CD4-positive, alpha-beta T cell (primary cell): Measurements from ENCODE around the gene CELSR2. TPM values are rescaled to one million over a fixed set of nuclear protein-coding genes. Genes with fewer than 3 reads are reported as not detected.
A peak's percentile ranks its signal among the peaks of the same experiment; 100 is the strongest.
"Not testable (repeated sequence)": the region's sequence is repeated elsewhere in the genome, so short reads cannot be mapped to it uniquely, and the experiment has no call there.

ENCODE experiments used
- ATAC-seq: fragments of 200-7000 bp; cut with Tn5 transposase; one replicate; pipeline ENCODE4 v1.10.0; 2022; ENCODE audit warnings: mild to moderate bottlenecking; ENCODE audit not compliant: poor library complexity
- CTCF ChIA-PET: fragments of 350-600 bp; sonication (Branson Sonifier 250); formaldehyde crosslinking; loops from one replicate; lab custom pipeline; 2021; ENCODE audit warnings: antibody characterized with exemption, inconsistent platforms; lab: Charles Lee
- POLR2A ChIA-PET: fragments of 350-600 bp; sonication (Branson Sonifier 250); formaldehyde crosslinking; loops from one replicate; lab custom pipeline; 2021; ENCODE audit warnings: antibody characterized with exemption, inconsistent platforms; lab: Charles Lee
- DNase-seq, 14 experiments: peaks; one replicate each; pipeline ENCODE4 v3.0.0-alpha.2; 2013 to 2020; ENCODE audit warnings: mixed read lengths in 2 of 14
- H3K27ac ChIP-seq, 2 donors: one replicate each; pipeline versions ENCODE4 v1.5.1 to v1.7.0; 2013; ENCODE audit warnings: low read length in 2 of 2, low read depth in 1 of 2, mild to moderate bottlenecking in 1 of 2
- H3K27me3 ChIP-seq, 2 experiments: 1 replicate in 1 of 2; 2 replicates in 1 of 2; pipeline versions ENCODE4 v1.6.1 to v1.7.0; 2013; ENCODE audit warnings: low read length in 2 of 2, control low read depth in 1 of 2, mild to moderate bottlenecking in 1 of 2, moderate library complexity in 1 of 2; ENCODE audit not compliant: insufficient read depth in 2 of 2, control insufficient read depth in 1 of 2
- H3K36me3 ChIP-seq: one replicate; pipeline ENCODE4 v1.6.1; 2013; ENCODE audit warnings: low read length, control low read depth; ENCODE audit not compliant: insufficient read depth
- H3K4me1 ChIP-seq: one replicate; pipeline ENCODE4 v1.6.1; 2013; ENCODE audit warnings: low read length, control low read depth; ENCODE audit not compliant: insufficient read depth
- H3K4me3 ChIP-seq: one replicate; pipeline ENCODE4 v1.5.1; 2013; ENCODE audit warnings: mild to moderate bottlenecking, low read length, moderate library complexity
- H3K9me3 ChIP-seq, 2 experiments: 1 replicate in 1 of 2; 2 replicates in 1 of 2; pipeline versions ENCODE4 v1.6.1 to v1.7.0; 2013; ENCODE audit warnings: low read length in 2 of 2, mild to moderate bottlenecking in 2 of 2, control low read depth in 1 of 2, moderate library complexity in 1 of 2; ENCODE audit not compliant: control insufficient read depth in 1 of 2, insufficient read depth in 1 of 2
- H3K27ac Mint-ChIP-seq: one replicate; pipeline ENCODE4 v1.8.0; 2020; ENCODE audit warnings: mixed read lengths
- H3K27me3 Mint-ChIP-seq: one replicate; pipeline ENCODE4 v1.8.0; 2021; ENCODE audit warnings: mixed read lengths
- H3K36me3 Mint-ChIP-seq: one replicate; pipeline ENCODE4 v1.8.0; 2021; ENCODE audit warnings: low read depth, mixed read lengths
- H3K4me1 Mint-ChIP-seq: one replicate; pipeline ENCODE4 v1.8.0; 2021; ENCODE audit warnings: low read depth, mixed read lengths
- H3K4me3 Mint-ChIP-seq: one replicate; pipeline ENCODE4 v1.8.0; 2020; ENCODE audit warnings: mild to moderate bottlenecking, mixed read lengths
- H3K9me3 Mint-ChIP-seq: one replicate; pipeline ENCODE4 v1.8.0; 2020; ENCODE audit warnings: mixed read lengths
- intact Hi-C, 2 experiments: fragments of 100-400 bp; cut with DNase I in 1 of 2; cut with micrococcal nuclease in 1 of 2; formaldehyde crosslinking; loops; one replicate each; pipeline versions ENCODE4 v1.15.1 to v1.9.0; 2023 to 2025; cut with DNase I, micrococcal nuclease
- total RNA-seq, 174 experiments: library from RNA in 2 of 174; stranded (reverse) in 2 of 174; gene quantifications; one replicate each; pipeline ENCODE4 v1.2.3 and lab custom pipeline; 2021 to 2026
- TF ChIP-seq, protein P1 (sequence below): fragments of 200-600 bp; IDR thresholded peaks from one replicate; pipeline ENCODE4 v1.8.0; 2022; ENCODE audit warnings: antibody characterized with exemption, mild to moderate bottlenecking

CELSR2 gene
- total RNA-seq, 2 experiments from 2014 or later: 3.6 TPM

DNA sequence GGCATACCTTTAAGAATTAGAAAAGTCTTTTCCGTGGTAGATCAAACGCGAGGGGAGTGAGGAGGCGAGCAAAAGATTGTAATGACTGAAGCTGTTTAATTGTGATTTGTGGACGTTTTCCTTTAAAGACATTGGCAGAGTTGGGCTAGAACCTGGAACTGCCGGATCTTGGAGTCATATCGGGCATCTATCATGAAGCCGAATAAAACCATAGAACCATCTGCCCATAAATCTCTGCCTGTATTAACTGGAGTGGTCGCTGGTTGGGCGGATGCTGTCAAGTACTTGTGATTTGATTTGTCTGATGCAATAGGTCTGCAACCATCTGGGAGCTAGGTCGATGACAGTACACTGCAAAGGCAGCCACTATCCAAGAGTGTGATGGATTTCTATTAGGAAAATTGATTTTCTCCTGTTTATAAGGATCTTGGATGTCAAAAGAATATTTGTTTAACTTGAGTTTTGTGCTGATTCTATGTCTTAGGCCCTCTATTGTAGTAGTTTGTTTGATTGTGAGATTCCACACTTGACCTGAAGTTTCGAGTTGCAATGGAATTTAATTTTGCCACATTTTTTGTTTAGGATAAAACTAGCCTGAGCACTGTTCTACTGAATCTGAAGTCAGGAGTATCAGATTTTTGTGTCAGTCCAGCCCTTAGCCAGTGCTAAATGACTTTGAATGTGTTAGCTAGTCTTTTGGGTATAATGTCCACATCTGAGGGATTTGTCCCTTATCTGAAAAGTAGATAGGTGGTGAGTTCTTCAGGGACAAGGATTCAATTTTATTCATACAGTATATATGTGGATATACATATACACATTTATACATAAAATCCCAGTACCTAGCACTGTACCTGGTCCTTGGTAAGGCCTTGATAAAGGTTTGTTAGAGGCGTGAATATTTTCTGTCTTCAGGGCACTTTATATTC, 34.4 kb upstream of the CELSR2 start:
- intact Hi-C loops: loop anchor here (5.0 to 10.0 kb wide), 6 partner anchors 67 to 410 kb away; partner anchors contain the start of genes ELAPOR1 (in 2 of the 2), PSRC1 (in 1 of the 2) and WDR47 (in 1 of the 2)

DNA sequence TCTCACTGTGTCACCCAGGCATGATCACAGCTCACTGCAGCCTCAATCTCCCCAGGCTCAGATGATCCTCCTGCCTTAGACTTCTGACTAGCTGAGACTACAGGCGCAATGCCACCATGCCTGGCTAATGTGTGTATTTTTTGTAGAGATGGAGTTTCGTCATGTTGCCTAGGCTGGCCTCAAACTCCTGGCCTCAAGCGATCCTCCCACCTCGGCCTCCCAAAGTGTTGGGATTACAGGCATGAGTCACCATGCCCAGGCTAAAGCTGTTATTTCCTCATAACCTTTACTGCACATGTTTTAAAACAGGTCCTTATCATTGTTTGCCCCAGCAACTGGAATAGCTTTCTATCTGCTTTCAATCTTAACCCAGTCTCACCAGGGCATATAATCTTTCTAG, 32.7 kb upstream of the CELSR2 start:
- peak overlapping the region; percentile 90 for H3K27ac Mint-ChIP-seq
- Histone ChIP-seq H3K27me3 (no peaks in the 10 kb centered on the region), H3K36me3 (peaks cover 12% of the 10 kb centered on the region), H3K27ac (no peak overlapping the region), H3K4me1 (peaks cover 33% of the 10 kb centered on the region), H3K4me3 (no peak overlapping the region), H3K9me3 (peaks cover 0 to 4% of the 10 kb centered on the region in 2 experiments)
- TF ChIP-seq, protein P1, sequence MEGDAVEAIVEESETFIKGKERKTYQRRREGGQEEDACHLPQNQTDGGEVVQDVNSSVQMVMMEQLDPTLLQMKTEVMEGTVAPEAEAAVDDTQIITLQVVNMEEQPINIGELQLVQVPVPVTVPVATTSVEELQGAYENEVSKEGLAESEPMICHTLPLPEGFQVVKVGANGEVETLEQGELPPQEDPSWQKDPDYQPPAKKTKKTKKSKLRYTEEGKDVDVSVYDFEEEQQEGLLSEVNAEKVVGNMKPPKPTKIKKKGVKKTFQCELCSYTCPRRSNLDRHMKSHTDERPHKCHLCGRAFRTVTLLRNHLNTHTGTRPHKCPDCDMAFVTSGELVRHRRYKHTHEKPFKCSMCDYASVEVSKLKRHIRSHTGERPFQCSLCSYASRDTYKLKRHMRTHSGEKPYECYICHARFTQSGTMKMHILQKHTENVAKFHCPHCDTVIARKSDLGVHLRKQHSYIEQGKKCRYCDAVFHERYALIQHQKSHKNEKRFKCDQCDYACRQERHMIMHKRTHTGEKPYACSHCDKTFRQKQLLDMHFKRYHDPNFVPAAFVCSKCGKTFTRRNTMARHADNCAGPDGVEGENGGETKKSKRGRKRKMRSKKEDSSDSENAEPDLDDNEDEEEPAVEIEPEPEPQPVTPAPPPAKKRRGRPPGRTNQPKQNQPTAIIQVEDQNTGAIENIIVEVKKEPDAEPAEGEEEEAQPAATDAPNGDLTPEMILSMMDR: no peak
- no peak for ATAC-seq
- peaks cover 60% of the 10 kb centered on the region for H3K36me3 Mint-ChIP-seq
- ChIA-PET POLR2A (no interaction called here), CTCF (no interaction called here)
- peaks cover 54% of the 10 kb centered on the region for H3K4me1 Mint-ChIP-seq
- peak overlapping the region; percentile 99 for H3K4me3 Mint-ChIP-seq
- no peaks in the 10 kb centered on the region for H3K27me3 Mint-ChIP-seq
- no peaks in the 10 kb centered on the region for H3K9me3 Mint-ChIP-seq
- intact Hi-C loops: loop anchor here (10.0 kb wide), 2 partner anchors 102 to 408 kb away; partner anchors contain the start of gene ELAPOR1 (in 1 of the 2)
- no peak for DNase-seq

More for the DNA sequence above, 34.4 kb upstream of the CELSR2 start:
- H3K27ac Mint-ChIP-seq: peak overlapping the region; percentile 90
- peaks cover 12% of the 10 kb centered on the region for H3K36me3 ChIP-seq
- H3K27me3 Mint-ChIP-seq: no peaks in the 10 kb centered on the region
- H3K4me1 ChIP-seq: peaks cover 33% of the 10 kb centered on the region
- peaks cover 0 to 4% of the 10 kb centered on the region in 2 experiments for H3K9me3 ChIP-seq
- no peaks in the 10 kb centered on the region for H3K9me3 Mint-ChIP-seq
- POLR2A ChIA-PET: interaction anchor here (0.6 to 3.3 kb wide), 20 partner anchors 10 to 1174 kb away, joined by 3 to 36 read pairs (median 8); partner anchors contain the start of genes ATXN7L2, CLCC1, ELAPOR1 and GNAI3
- peak overlapping the region; percentile 73 to 74 for H3K27ac ChIP-seq
- H3K4me1 Mint-ChIP-seq: peaks cover 41% of the 10 kb centered on the region
- no peak for ATAC-seq
- DNase-seq: peak in 6 of 14 experiments; percentile 10 to 62 (median 38)
- peak overlapping the region; percentile 99 for H3K4me3 Mint-ChIP-seq
- H3K27me3 ChIP-seq: no peaks in the 10 kb centered on the region
- TF ChIP-seq, protein P1: no peak
- CTCF ChIA-PET: no interaction called here
- H3K4me3 ChIP-seq: peak overlapping the region; percentile 81
- peaks cover 46% of the 10 kb centered on the region for H3K36me3 Mint-ChIP-seq

DNA sequence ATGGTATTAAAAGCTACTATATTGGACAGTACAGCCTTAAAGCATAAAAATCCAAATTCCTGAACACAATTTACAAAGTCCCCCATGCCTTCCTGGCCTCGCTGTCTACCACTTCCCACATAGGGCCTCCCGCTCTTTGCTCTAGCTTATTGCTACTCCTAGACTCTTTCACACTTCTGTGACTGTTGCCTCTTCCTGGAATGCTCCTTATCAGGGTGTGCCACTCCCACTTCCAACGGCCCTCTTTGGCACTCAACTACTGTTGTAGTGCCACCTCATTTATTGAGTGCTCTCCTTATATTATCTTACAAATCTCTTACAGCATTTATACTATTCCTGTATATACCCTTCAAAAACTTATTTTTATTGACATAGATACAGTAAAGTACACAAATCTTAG, 30.8 kb upstream of the CELSR2 start:
- peaks cover 0 to 4% of the 10 kb centered on the region in 2 experiments for H3K9me3 ChIP-seq
- H3K4me3 ChIP-seq: no peak overlapping the region
- intact Hi-C loops: loop anchor here (10.0 kb wide), 2 partner anchors 104 to 406 kb away; partner anchors contain the start of gene ELAPOR1 (in 1 of the 2)
- H3K36me3 Mint-ChIP-seq: peaks cover 75% of the 10 kb centered on the region
- H3K4me1 ChIP-seq: peaks cover 33% of the 10 kb centered on the region
- H3K27ac Mint-ChIP-seq: peak overlapping the region; percentile 6
- no peaks in the 10 kb centered on the region for H3K9me3 Mint-ChIP-seq
- TF ChIP-seq, protein P1: no peak
- CTCF ChIA-PET: no interaction called here
- no peaks in the 10 kb centered on the region for H3K27me3 ChIP-seq
- peaks cover 70% of the 10 kb centered on the region for H3K4me1 Mint-ChIP-seq
- DNase-seq (no peak), ATAC-seq (no peak)
- H3K36me3 ChIP-seq: peaks cover 12% of the 10 kb centered on the region
- H3K27ac ChIP-seq: no peak overlapping the region
- no peaks in the 10 kb centered on the region for H3K27me3 Mint-ChIP-seq
- H3K4me3 Mint-ChIP-seq: peak overlapping the region; percentile 50
- POLR2A ChIA-PET: no interaction called here

DNA sequence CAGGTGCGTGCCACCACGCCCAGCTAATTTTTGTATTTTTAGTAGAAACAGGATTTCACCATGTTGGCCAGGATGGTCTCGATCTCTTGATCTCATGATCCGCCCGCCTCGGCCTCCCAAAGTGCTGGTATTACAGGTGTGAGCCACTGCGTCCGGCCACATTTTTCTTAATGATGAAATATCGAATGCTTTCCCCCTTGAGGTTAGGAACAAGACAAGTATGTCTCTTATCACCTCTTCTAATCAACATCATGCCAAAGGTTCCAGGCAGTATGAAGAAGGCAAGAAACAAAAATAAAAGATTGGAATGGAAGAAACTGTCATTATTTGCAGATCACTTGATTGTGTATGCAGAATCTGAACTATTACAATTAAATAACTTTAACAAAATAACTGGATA, 28.1 kb upstream of the CELSR2 start:
- POLR2A ChIA-PET, DNase-seq, H3K9me3 Mint-ChIP-seq, intact Hi-C loops, H3K4me3 Mint-ChIP-seq, H3K9me3 ChIP-seq, H3K27me3 ChIP-seq, H3K27me3 Mint-ChIP-seq, H3K4me3 ChIP-seq, CTCF ChIA-PET, H3K27ac ChIP-seq, ATAC-seq, H3K27ac Mint-ChIP-seq: not testable (repeated sequence)
- H3K4me1 Mint-ChIP-seq: peaks cover 57% of the 10 kb centered on the region
- peaks cover 30% of the 10 kb centered on the region for H3K36me3 ChIP-seq
- peaks cover 75% of the 10 kb centered on the region for H3K36me3 Mint-ChIP-seq
- peaks cover 17% of the 10 kb centered on the region for H3K4me1 ChIP-seq
